Stimulated activated CD8-positive, alpha-beta memory T cell treated with anti-CD3 and anti-CD28 coated beads, Interleukin-2, amount 100 ng/mL, for 48 hours (primary cell): ENCODE results near the gene PLA2G5.

ENCODE experiments used
- DNase-seq, 2 donors: peaks; one replicate each; pipeline ENCODE4 v3.0.0-alpha.2; 2020; ENCODE audit warnings: low read depth in 2 of 2

Gene PLA2G5

GRCh38 chr1:20068722-20069121, 1.3 kb upstream of the PLA2G5 start:
- no peak for DNase-seq

GRCh38 chr1:20070357-20070756, 363 bp downstream of the PLA2G5 start:
- DNase-seq, result no peak

GRCh38 chr1:20071416-20071815, 1.4 kb downstream of the PLA2G5 start:
- DNase-seq, result no peak

- no peak for DNase-seq
These were observed 2.8 kb downstream of the PLA2G5 start for GRCh38 chr1:20072771-20073170.

GRCh38 chr1:20073256-20073655, 3.3 kb downstream of the PLA2G5 start:
- DNase-seq, result no peak

GRCh38 chr1:20074055-20074724, 4.2 kb downstream of the PLA2G5 start:
- DNase-seq, result no peak

GRCh38 chr1:20074725-20075171, 4.8 kb downstream of the PLA2G5 start:
- no peak for DNase-seq

GRCh38 chr1:20075345-20075744, 5.4 kb downstream of the PLA2G5 start:
- no peak for DNase-seq

GRCh38 chr1:20076223-20076622, 6.2 kb downstream of the PLA2G5 start:
- DNase-seq, result no peak

- DNase-seq, result no peak
These were observed 6.9 kb downstream of the PLA2G5 start for GRCh38 chr1:20076710-20077461.

GRCh38 chr1:20078171-20078651, 8.2 kb downstream of the PLA2G5 start:
- no peak for DNase-seq

GRCh38 chr1:20078711-20079110, 8.7 kb downstream of the PLA2G5 start:
- no peak for DNase-seq

GRCh38 chr1:20079661-20080305, 9.8 kb downstream of the PLA2G5 start:
- no peak for DNase-seq

GRCh38 chr1:20080441-20081352, 10.7 kb downstream of the PLA2G5 start:
- no peak for DNase-seq

GRCh38 chr1:20081353-20081810, 11.4 kb downstream of the PLA2G5 start:
- no peak for DNase-seq

- no peak for DNase-seq
These were observed 12.8 kb downstream of the PLA2G5 start for GRCh38 chr1:20082772-20083171.

GRCh38 chr1:20083178-20083944, 13.4 kb downstream of the PLA2G5 start:
- no peak for DNase-seq

- no peak for DNase-seq
These were observed 16.8 kb downstream of the PLA2G5 start for GRCh38 chr1:20086800-20087199.

GRCh38 chr1:20087668-20088067, 17.7 kb downstream of the PLA2G5 start:
- DNase-seq, result no peak

- DNase-seq, result no peak
These were observed 19.5 kb downstream of the PLA2G5 start for GRCh38 chr1:20089328-20090077.
